Astrocyte of the spinal cord (primary cell): ENCODE results near the gene NR1H4.
"Not testable (repeated sequence)": the region's sequence is repeated elsewhere in the genome, so short reads cannot be mapped to it uniquely, and the experiment has no call there.

Experiments
- DNase-seq: peaks from one replicate; pipeline ENCODE4 v3.0.0; 2011; ENCODE audit warnings: low read depth, low spot score
- H3K4me3 ChIP-seq: 2 replicates; pipeline ENCODE4 v1.5.1; 2011; ENCODE audit warnings: low read depth, mild to moderate bottlenecking, low read length, moderate library complexity
- CTCF ChIP-seq: IDR thresholded peaks from 2 replicates; pipeline ENCODE4 v1.5.1; 2012; ENCODE audit warnings: low read depth, mild to moderate bottlenecking, low read length, inconsistent platforms
- in situ Hi-C: cut with HindIII; loops from 2 replicates; pipeline ENCODE4 v1.10.0; 2017; ENCODE audit warnings: low sequenced_read_pairs

NR1H4 gene

GRCh38 chr12:100473716-100474150 is at the start of gene NR1H4:
TSS of gene NR1H4 (plus strand) at chr12:100473866. CDS start at chr12:100493324, 19,458 bp downstream.
- in situ Hi-C loops: no loop called here
- TF ChIP-seq CTCF: no peak
- peak; percentile 13 for DNase-seq
- H3K4me3 ChIP-seq: no peak within 1 kb of the TSS

- DNase-seq: no peak
- TF ChIP-seq CTCF: no peak
- H3K4me3 ChIP-seq: no peak overlapping the region
- in situ Hi-C loops: no loop called here
Measured at GRCh38 chr12:100426145-100426544, 47.5 kb upstream of the NR1H4 start.

GRCh38 chr12:100427078-100427477 is 46.6 kb upstream of the NR1H4 start:
- DNase-seq: peak; percentile 71
- no peak overlapping the region for H3K4me3 ChIP-seq
- in situ Hi-C loops: no loop called here
- TF ChIP-seq CTCF: no peak

GRCh38 chr12:100430251-100430650 is 43.4 kb upstream of the NR1H4 start:
- H3K4me3 ChIP-seq, in situ Hi-C loops, DNase-seq: not testable (repeated sequence)

GRCh38 chr12:100433701-100434100 is 40.0 kb upstream of the NR1H4 start:
- no peak for DNase-seq
- in situ Hi-C loops: no loop called here
- no peak for TF ChIP-seq CTCF
- H3K4me3 ChIP-seq: no peak overlapping the region

- DNase-seq: no peak
- TF ChIP-seq CTCF: no peak
- no peak overlapping the region for H3K4me3 ChIP-seq
- in situ Hi-C loops: no loop called here
Measured at GRCh38 chr12:100434177-100434576, 39.5 kb upstream of the NR1H4 start.

- in situ Hi-C loops: no loop called here
- DNase-seq: no peak
- H3K4me3 ChIP-seq: no peak overlapping the region
- no peak for TF ChIP-seq CTCF
Measured at GRCh38 chr12:100435957-100436356, 37.7 kb upstream of the NR1H4 start.
